GM13976 (cell line): Measurements from ENCODE around the gene CMAS.

ENCODE experiments used
- DNase-seq: peaks from one replicate; pipeline ENCODE4 v3.0.0; 2012; ENCODE audit warnings: low spot score
- CTCF ChIP-seq: IDR thresholded peaks from 2 replicates; pipeline ENCODE4 v1.5.1; 2012; ENCODE audit warnings: borderline replicate concordance, mild to moderate bottlenecking; ENCODE audit not compliant: insufficient read depth; ENCODE audit errors: extremely low read depth, missing control alignments, control extremely low read depth
- in situ Hi-C: fragments of 300-500 bp; cut with MboI; formaldehyde crosslinking; loops from one replicate; pipeline ENCODE4 v1.12.0; 2022; ENCODE audit warnings: low sequenced_read_pairs, mixed read lengths, inconsistent platforms; ENCODE audit not compliant: unreplicated experiment

Gene CMAS

GRCh38 chr12:22101749-22102243 is 55.8 kb downstream of the CMAS start:
- in situ Hi-C loops = no loop called here
- DNase-seq = no peak
- no peak for TF ChIP-seq CTCF

GRCh38 chr12:22103418-22103817 is 57.4 kb downstream of the CMAS start:
- no peak for DNase-seq

GRCh38 chr12:22105542-22105941 is 59.5 kb downstream of the CMAS start:
- no peak for DNase-seq
- no peak for TF ChIP-seq CTCF
- in situ Hi-C loops = no loop called here

More at GRCh38 chr12:22103418-22103817, 57.4 kb downstream of the CMAS start:
- TF ChIP-seq CTCF = no peak
- in situ Hi-C loops = no loop called here

- no peak for DNase-seq
Measured at GRCh38 chr12:22110176-22110575, 64.2 kb downstream of the CMAS start.

More at GRCh38 chr12:22110176-22110575, 64.2 kb downstream of the CMAS start:
- no peak for TF ChIP-seq CTCF
- in situ Hi-C loops = no loop called here
